ENCODE results near the gene PROB1.

DNA sequence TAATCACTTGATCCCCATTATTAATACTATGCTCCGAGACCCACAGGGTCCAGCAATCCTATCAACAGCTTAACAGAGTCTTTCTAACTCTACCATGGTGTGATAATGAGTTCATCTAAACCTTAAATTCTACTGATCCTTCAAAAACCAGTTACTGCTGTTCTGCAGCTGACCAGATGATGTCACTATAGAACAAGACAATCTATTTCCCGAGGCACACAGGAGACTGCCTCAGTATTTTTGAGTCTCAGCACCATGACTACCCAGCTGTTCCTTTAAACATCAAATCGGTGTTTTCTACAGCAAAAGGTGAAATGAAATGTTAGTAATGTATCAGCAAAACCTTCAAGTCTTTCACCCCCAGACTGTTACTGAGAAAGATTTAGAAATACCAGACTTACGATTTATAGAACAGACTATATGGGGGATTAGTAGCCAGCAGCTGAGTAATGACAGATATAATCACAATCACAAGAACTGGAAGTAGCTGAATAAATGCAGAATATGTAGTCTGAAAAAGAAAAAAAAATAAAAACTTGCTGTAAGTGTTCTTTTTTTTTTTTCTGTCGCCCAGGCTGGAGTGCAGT, 27.5 kb upstream of the PROB1 start:
- TF ChIP-seq EZH2 (IDR thresholded peaks at IDR 0.05; ENCODE audit: borderline replicate concordance) = no peak
- TF ChIP-seq, protein P1, sequence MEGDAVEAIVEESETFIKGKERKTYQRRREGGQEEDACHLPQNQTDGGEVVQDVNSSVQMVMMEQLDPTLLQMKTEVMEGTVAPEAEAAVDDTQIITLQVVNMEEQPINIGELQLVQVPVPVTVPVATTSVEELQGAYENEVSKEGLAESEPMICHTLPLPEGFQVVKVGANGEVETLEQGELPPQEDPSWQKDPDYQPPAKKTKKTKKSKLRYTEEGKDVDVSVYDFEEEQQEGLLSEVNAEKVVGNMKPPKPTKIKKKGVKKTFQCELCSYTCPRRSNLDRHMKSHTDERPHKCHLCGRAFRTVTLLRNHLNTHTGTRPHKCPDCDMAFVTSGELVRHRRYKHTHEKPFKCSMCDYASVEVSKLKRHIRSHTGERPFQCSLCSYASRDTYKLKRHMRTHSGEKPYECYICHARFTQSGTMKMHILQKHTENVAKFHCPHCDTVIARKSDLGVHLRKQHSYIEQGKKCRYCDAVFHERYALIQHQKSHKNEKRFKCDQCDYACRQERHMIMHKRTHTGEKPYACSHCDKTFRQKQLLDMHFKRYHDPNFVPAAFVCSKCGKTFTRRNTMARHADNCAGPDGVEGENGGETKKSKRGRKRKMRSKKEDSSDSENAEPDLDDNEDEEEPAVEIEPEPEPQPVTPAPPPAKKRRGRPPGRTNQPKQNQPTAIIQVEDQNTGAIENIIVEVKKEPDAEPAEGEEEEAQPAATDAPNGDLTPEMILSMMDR (IDR thresholded peaks at IDR 0.05; ENCODE audit: poor library complexity) = peak; percentile 89

Data from hepatocyte (in vitro differentiated cells).